ENCODE results near the gene INTS6. TPM values are rescaled to one million over a fixed set of nuclear protein-coding genes. Genes with fewer than 3 reads are reported as not detected.

INTS6 gene
- total RNA-seq, 2 experiments from 2014 or later = 40.4 to 41.0 TPM

- Mint-ChIP-seq H3K36me3 (ENCODE audit: low read depth) (peaks cover 13% of the 10 kb centered on the region), H3K27me3 (ENCODE audit: low read depth) (no peaks in the 10 kb centered on the region), H3K4me1 (ENCODE audit: low read depth) (peaks cover 2% of the 10 kb centered on the region), H3K9me3 (no peaks in the 10 kb centered on the region), H3K27ac (no peak overlapping the region), H3K4me3 (no peak overlapping the region)
- CTCF ChIA-PET = interaction anchor here (1.2 kb wide), 1 partner anchor 34 kb away, joined by 3 read pairs; no protein-coding TSS in a partner anchor
- intact Hi-C loops (cut with micrococcal nuclease) = no loop called here
- no peak for DNase-seq
Measured at GRCh38 chr13:51380269-51380668, 72.6 kb downstream of the INTS6 start.

- no peaks in the 10 kb centered on the region for H3K4me1 Mint-ChIP-seq (ENCODE audit: low read depth)
- intact Hi-C loops (cut with micrococcal nuclease) = no loop called here
- no peak overlapping the region for H3K4me3 Mint-ChIP-seq
- no peaks in the 10 kb centered on the region for H3K9me3 Mint-ChIP-seq
- DNase-seq = no peak
- CTCF ChIA-PET = no interaction called here
- peaks cover 21% of the 10 kb centered on the region for H3K36me3 Mint-ChIP-seq (ENCODE audit: low read depth)
- H3K27me3 Mint-ChIP-seq (ENCODE audit: low read depth) = no peaks in the 10 kb centered on the region
- H3K27ac Mint-ChIP-seq = no peak overlapping the region
Measured at GRCh38 chr13:51373451-51373850, 79.4 kb downstream of the INTS6 start.

GRCh38 chr13:51371768-51372399, 81.0 kb downstream of the INTS6 start:
- intact Hi-C loops (cut with micrococcal nuclease) = no loop called here
- CTCF ChIA-PET = no interaction called here
- Mint-ChIP-seq H3K27ac (no peak overlapping the region), H3K4me1 (ENCODE audit: low read depth) (no peaks in the 10 kb centered on the region), H3K36me3 (ENCODE audit: low read depth) (peaks cover 18% of the 10 kb centered on the region), H3K4me3 (no peak overlapping the region), H3K9me3 (no peaks in the 10 kb centered on the region), H3K27me3 (ENCODE audit: low read depth) (no peaks in the 10 kb centered on the region)
- DNase-seq = no peak

- no peaks in the 10 kb centered on the region for H3K9me3 Mint-ChIP-seq
- no peak for DNase-seq
- no peak overlapping the region for H3K4me3 Mint-ChIP-seq
- no peaks in the 10 kb centered on the region for H3K4me1 Mint-ChIP-seq (ENCODE audit: low read depth)
- CTCF ChIA-PET = no interaction called here
- intact Hi-C loops (cut with micrococcal nuclease) = no loop called here
- no peaks in the 10 kb centered on the region for H3K27me3 Mint-ChIP-seq (ENCODE audit: low read depth)
- no peak overlapping the region for H3K27ac Mint-ChIP-seq
- H3K36me3 Mint-ChIP-seq (ENCODE audit: low read depth) = peaks cover 17% of the 10 kb centered on the region
Measured at GRCh38 chr13:51370811-51371210, 82.0 kb downstream of the INTS6 start.

- Mint-ChIP-seq H3K27me3 (ENCODE audit: low read depth) (no peaks in the 10 kb centered on the region), H3K27ac (no peak overlapping the region), H3K4me1 (ENCODE audit: low read depth) (no peaks in the 10 kb centered on the region), H3K36me3 (ENCODE audit: low read depth) (peaks cover 17% of the 10 kb centered on the region), H3K4me3 (no peak overlapping the region), H3K9me3 (no peaks in the 10 kb centered on the region)
- CTCF ChIA-PET = no interaction called here
- intact Hi-C loops (cut with micrococcal nuclease) = no loop called here
- no peak for DNase-seq
Measured at GRCh38 chr13:51370116-51370515, 82.7 kb downstream of the INTS6 start.

- peaks cover 22% of the 10 kb centered on the region for H3K36me3 Mint-ChIP-seq (ENCODE audit: low read depth)
- no peak overlapping the region for H3K4me3 Mint-ChIP-seq
- no peaks in the 10 kb centered on the region for H3K27me3 Mint-ChIP-seq (ENCODE audit: low read depth)
- peaks cover 10% of the 10 kb centered on the region for H3K4me1 Mint-ChIP-seq (ENCODE audit: low read depth)
- no peak overlapping the region for H3K27ac Mint-ChIP-seq
- no peaks in the 10 kb centered on the region for H3K9me3 Mint-ChIP-seq
- intact Hi-C loops (cut with micrococcal nuclease) = no loop called here
- CTCF ChIA-PET = no interaction called here
- DNase-seq = no peak
Measured at GRCh38 chr13:51364404-51365008, 88.3 kb downstream of the INTS6 start.

GRCh38 chr13:51363625-51364024, 89.2 kb downstream of the INTS6 start:
- CTCF ChIA-PET = no interaction called here
- H3K27me3 Mint-ChIP-seq (ENCODE audit: low read depth) = no peaks in the 10 kb centered on the region
- H3K4me3 Mint-ChIP-seq = no peak overlapping the region
- H3K4me1 Mint-ChIP-seq (ENCODE audit: low read depth) = peaks cover 10% of the 10 kb centered on the region
- no peak overlapping the region for H3K27ac Mint-ChIP-seq
- intact Hi-C loops (cut with micrococcal nuclease) = no loop called here
- H3K9me3 Mint-ChIP-seq = no peaks in the 10 kb centered on the region
- DNase-seq = no peak
- peaks cover 16% of the 10 kb centered on the region for H3K36me3 Mint-ChIP-seq (ENCODE audit: low read depth)

GRCh38 chr13:51361106-51361505, 91.7 kb downstream of the INTS6 start:
- peaks cover 12% of the 10 kb centered on the region for H3K36me3 Mint-ChIP-seq (ENCODE audit: low read depth)
- CTCF ChIA-PET = no interaction called here
- intact Hi-C loops (cut with micrococcal nuclease) = no loop called here
- H3K27me3 Mint-ChIP-seq (ENCODE audit: low read depth) = no peaks in the 10 kb centered on the region
- DNase-seq = no peak
- peaks cover 10% of the 10 kb centered on the region for H3K4me1 Mint-ChIP-seq (ENCODE audit: low read depth)
- H3K4me3 Mint-ChIP-seq = no peak overlapping the region
- H3K27ac Mint-ChIP-seq = no peak overlapping the region
- no peaks in the 10 kb centered on the region for H3K9me3 Mint-ChIP-seq

GRCh38 chr13:51360489-51360888, 92.3 kb downstream of the INTS6 start:
- CTCF ChIA-PET = interaction anchor here (0.8 kb wide), 1 partner anchor 437 kb away, joined by 4 read pairs; no protein-coding TSS in a partner anchor
- peaks cover 10% of the 10 kb centered on the region for H3K4me1 Mint-ChIP-seq (ENCODE audit: low read depth)
- intact Hi-C loops (cut with micrococcal nuclease) = no loop called here
- no peak overlapping the region for H3K4me3 Mint-ChIP-seq
- no peaks in the 10 kb centered on the region for H3K27me3 Mint-ChIP-seq (ENCODE audit: low read depth)
- no peak for DNase-seq
- H3K27ac Mint-ChIP-seq = no peak overlapping the region
- H3K9me3 Mint-ChIP-seq = no peaks in the 10 kb centered on the region
- H3K36me3 Mint-ChIP-seq (ENCODE audit: low read depth) = peaks cover 12% of the 10 kb centered on the region

GRCh38 chr13:51359352-51359751, 93.5 kb downstream of the INTS6 start:
- peaks cover 8% of the 10 kb centered on the region for H3K36me3 Mint-ChIP-seq (ENCODE audit: low read depth)
- DNase-seq = no peak
- intact Hi-C loops (cut with micrococcal nuclease) = no loop called here
- H3K9me3 Mint-ChIP-seq = no peaks in the 10 kb centered on the region
- H3K27ac Mint-ChIP-seq = no peak overlapping the region
- CTCF ChIA-PET = interaction anchor here (0.6 kb wide), 2 partner anchors 70 to 210 kb away, joined by 3 to 5 read pairs; no protein-coding TSS in a partner anchor
- H3K4me1 Mint-ChIP-seq (ENCODE audit: low read depth) = peaks cover 7% of the 10 kb centered on the region
- no peak overlapping the region for H3K4me3 Mint-ChIP-seq
- no peaks in the 10 kb centered on the region for H3K27me3 Mint-ChIP-seq (ENCODE audit: low read depth)

- no peak overlapping the region for H3K4me3 Mint-ChIP-seq
- H3K36me3 Mint-ChIP-seq (ENCODE audit: low read depth) = peaks cover 6% of the 10 kb centered on the region
- peaks cover under 1% of the 10 kb centered on the region for H3K4me1 Mint-ChIP-seq (ENCODE audit: low read depth)
- H3K9me3 Mint-ChIP-seq = no peaks in the 10 kb centered on the region
- no peaks in the 10 kb centered on the region for H3K27me3 Mint-ChIP-seq (ENCODE audit: low read depth)
- intact Hi-C loops (cut with micrococcal nuclease) = no loop called here
- DNase-seq = no peak
- H3K27ac Mint-ChIP-seq = no peak overlapping the region
- CTCF ChIA-PET = interaction anchor here (0.6 kb wide), 2 partner anchors 70 to 93 kb away, joined by 3 to 4 read pairs; no protein-coding TSS in a partner anchor
Measured at GRCh38 chr13:51357928-51358595, 94.8 kb downstream of the INTS6 start.

- CTCF ChIA-PET = no interaction called here
- peaks cover 10% of the 10 kb centered on the region for H3K36me3 Mint-ChIP-seq (ENCODE audit: low read depth)
- no peak overlapping the region for H3K27ac Mint-ChIP-seq
- H3K27me3 Mint-ChIP-seq (ENCODE audit: low read depth) = no peaks in the 10 kb centered on the region
- no peaks in the 10 kb centered on the region for H3K9me3 Mint-ChIP-seq
- no peaks in the 10 kb centered on the region for H3K4me1 Mint-ChIP-seq (ENCODE audit: low read depth)
- DNase-seq = no peak
- H3K4me3 Mint-ChIP-seq = no peak overlapping the region
- intact Hi-C loops (cut with micrococcal nuclease) = no loop called here
Measured at GRCh38 chr13:51355217-51355616, 97.6 kb downstream of the INTS6 start.

GRCh38 chr13:51349016-51349415, 103.8 kb downstream of the INTS6 start:
- Mint-ChIP-seq H3K27ac (no peak overlapping the region), H3K9me3 (no peaks in the 10 kb centered on the region), H3K4me3 (no peak overlapping the region), H3K27me3 (ENCODE audit: low read depth) (no peaks in the 10 kb centered on the region), H3K4me1 (ENCODE audit: low read depth) (no peaks in the 10 kb centered on the region), H3K36me3 (ENCODE audit: low read depth) (peaks cover 10% of the 10 kb centered on the region)
- CTCF ChIA-PET = no interaction called here
- no peak for DNase-seq
- intact Hi-C loops (cut with micrococcal nuclease) = no loop called here

All from activated naive CD4-positive, alpha-beta T cell treated with anti-CD3 and anti-CD28 coated beads for 36 hours (primary cell).